Measurements from ENCODE around the gene KRTAP5-1. TPM values are rescaled to one million over a fixed set of nuclear protein-coding genes. Genes with fewer than 3 reads are reported as not detected.
"Not testable (repeated sequence)": the region's sequence is repeated elsewhere in the genome, so short reads cannot be mapped to it uniquely, and the experiment has no call there.

The KRTAP5-1 gene
- total RNA-seq, 1 donor = not detected

GRCh38 chr11:1618231-1618630, 33.1 kb upstream of the KRTAP5-1 start:
- TF ChIP-seq CTCF (IDR thresholded peaks at IDR 0.05; ENCODE audit: extremely low read depth, low read depth, low read length) = no peak
- no peaks in the 10 kb centered on the region for H4K20me1 ChIP-seq (ENCODE audit: insufficient read depth, low read length)
- no peaks in the 10 kb centered on the region for H3K9me3 ChIP-seq (ENCODE audit: low read depth, low read length)
- no peak overlapping the region for H3K4me3 ChIP-seq (ENCODE audit: insufficient read depth, low read length)
- no peak overlapping the region for H3K27ac ChIP-seq (ENCODE audit: low read depth, low read length)
- H3K4me1 ChIP-seq (ENCODE audit: insufficient read depth, low read length) = no peaks in the 10 kb centered on the region
- no peak overlapping the region for H3K4me2 ChIP-seq (ENCODE audit: insufficient read depth, low read length)
- no peaks in the 10 kb centered on the region for H3K79me2 ChIP-seq (ENCODE audit: insufficient read depth, low read length)
- no peak overlapping the region for H2AFZ ChIP-seq (ENCODE audit: low read length)
- no peaks in the 10 kb centered on the region for H3K36me3 ChIP-seq (ENCODE audit: insufficient read depth, low read length)
- H3K27me3 ChIP-seq (ENCODE audit: insufficient read depth, low read length) = peaks cover 15% of the 10 kb centered on the region
- no peak for DNase-seq (ENCODE audit: insufficient read length, low spot score, missing footprints)

- no peak within 1 kb of the TSS for H3K4me3 ChIP-seq (ENCODE audit: insufficient read depth, low read length)
- no peaks in the 10 kb centered on the region for H3K4me1 ChIP-seq (ENCODE audit: insufficient read depth, low read length)
- H2AFZ ChIP-seq (ENCODE audit: low read length) = no peak within 1 kb of the TSS
- DNase-seq (ENCODE audit: insufficient read length, low spot score, missing footprints) = no peak
- no peak for TF ChIP-seq CTCF (IDR thresholded peaks at IDR 0.05; ENCODE audit: extremely low read depth, low read depth, low read length)
- H3K36me3 ChIP-seq (ENCODE audit: insufficient read depth, low read length) = no peaks in the 10 kb centered on the region
- H3K79me2 ChIP-seq (ENCODE audit: insufficient read depth, low read length) = no peaks in the 10 kb centered on the region
- H3K4me2 ChIP-seq (ENCODE audit: insufficient read depth, low read length) = no peak within 1 kb of the TSS
- H3K27ac ChIP-seq (ENCODE audit: low read depth, low read length) = no peak within 1 kb of the TSS
- H4K20me1 ChIP-seq (ENCODE audit: insufficient read depth, low read length) = no peaks in the 10 kb centered on the region
- H3K9me3 ChIP-seq (ENCODE audit: low read depth, low read length) = no peaks in the 10 kb centered on the region
- H3K27me3 ChIP-seq (ENCODE audit: insufficient read depth, low read length) = peaks cover 17% of the 10 kb centered on the region
Observed at GRCh38 chr11:1608363-1608762, 23.3 kb upstream of the KRTAP5-1 start, which contains the start of gene KRTAP5-3. TSS of gene KRTAP5-3 (minus strand) at chr11:1608463. CDS start at chr11:1608385, 78 bp downstream.

- H3K79me2 ChIP-seq (ENCODE audit: insufficient read depth, low read length); H3K4me1 ChIP-seq (ENCODE audit: insufficient read depth, low read length); H2AFZ ChIP-seq (ENCODE audit: low read length); DNase-seq (ENCODE audit: insufficient read length, low spot score, missing footprints); H3K4me3 ChIP-seq (ENCODE audit: insufficient read depth, low read length); H3K36me3 ChIP-seq (ENCODE audit: insufficient read depth, low read length); H3K4me2 ChIP-seq (ENCODE audit: insufficient read depth, low read length); H4K20me1 ChIP-seq (ENCODE audit: insufficient read depth, low read length); H3K27ac ChIP-seq (ENCODE audit: low read depth, low read length); H3K9me3 ChIP-seq (ENCODE audit: low read depth, low read length): not testable (repeated sequence)
- H3K27me3 ChIP-seq (ENCODE audit: insufficient read depth, low read length) = peaks cover 17% of the 10 kb centered on the region
Observed at GRCh38 chr11:1607901-1608300, 22.8 kb upstream of the KRTAP5-1 start.

GRCh38 chr11:1607156-1607845, 22.2 kb upstream of the KRTAP5-1 start:
- not testable (repeated sequence) for H4K20me1 ChIP-seq (ENCODE audit: insufficient read depth, low read length); H2AFZ ChIP-seq (ENCODE audit: low read length); H3K9me3 ChIP-seq (ENCODE audit: low read depth, low read length); H3K27ac ChIP-seq (ENCODE audit: low read depth, low read length); H3K4me1 ChIP-seq (ENCODE audit: insufficient read depth, low read length); H3K79me2 ChIP-seq (ENCODE audit: insufficient read depth, low read length); H3K4me3 ChIP-seq (ENCODE audit: insufficient read depth, low read length); H3K4me2 ChIP-seq (ENCODE audit: insufficient read depth, low read length); DNase-seq (ENCODE audit: insufficient read length, low spot score, missing footprints); H3K36me3 ChIP-seq (ENCODE audit: insufficient read depth, low read length)
- H3K27me3 ChIP-seq (ENCODE audit: insufficient read depth, low read length) = peaks cover 17% of the 10 kb centered on the region

GRCh38 chr11:1605923-1606322, 20.8 kb upstream of the KRTAP5-1 start:
- not testable (repeated sequence) for H3K27ac ChIP-seq (ENCODE audit: low read depth, low read length); H3K36me3 ChIP-seq (ENCODE audit: insufficient read depth, low read length); H3K9me3 ChIP-seq (ENCODE audit: low read depth, low read length); H3K4me2 ChIP-seq (ENCODE audit: insufficient read depth, low read length); H3K79me2 ChIP-seq (ENCODE audit: insufficient read depth, low read length); H3K4me3 ChIP-seq (ENCODE audit: insufficient read depth, low read length); H2AFZ ChIP-seq (ENCODE audit: low read length); H4K20me1 ChIP-seq (ENCODE audit: insufficient read depth, low read length); H3K4me1 ChIP-seq (ENCODE audit: insufficient read depth, low read length); DNase-seq (ENCODE audit: insufficient read length, low spot score, missing footprints)
- H3K27me3 ChIP-seq (ENCODE audit: insufficient read depth, low read length) = peaks cover 23% of the 10 kb centered on the region

Data from osteoblast (primary cell).